COLO668 (cell line): Measurements from ENCODE around the gene MAPKAP1.

Source experiments
- DNase-seq: peaks from one replicate; lab custom pipeline; 2025; ENCODE audit not compliant: unreplicated experiment; lab: John Stamatoyannopoulos, UW

MAPKAP1 gene

GRCh38 chr9:125706651-125707471 lies at the start of gene MAPKAP1:
Gene MAPKAP1 (minus strand): TSS chr9:125707208. CDS start chr9:125672574, 34,634 bp downstream.
- peak; percentile 97 for DNase-seq

DNA sequence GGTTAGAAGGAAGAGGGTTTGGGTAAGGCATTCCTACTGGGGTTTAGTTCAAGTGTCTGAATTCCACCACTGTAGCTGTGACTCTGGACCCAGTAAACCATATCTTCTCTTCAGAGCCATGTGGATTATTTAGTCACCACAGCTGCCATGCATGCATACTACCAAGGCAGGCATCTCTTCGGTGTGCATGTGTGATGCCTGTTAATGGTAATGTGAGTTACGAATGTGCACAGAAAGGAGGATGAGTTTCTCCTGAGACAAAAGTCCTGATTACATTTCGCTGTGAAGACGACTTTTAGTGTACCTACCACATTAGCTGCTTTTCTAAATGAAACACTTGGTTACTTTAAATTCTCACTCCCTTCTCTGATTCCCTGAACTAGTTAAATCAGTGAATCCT lies 49.5 kb upstream of the MAPKAP1 start:
- DNase-seq: no peak

DNA sequence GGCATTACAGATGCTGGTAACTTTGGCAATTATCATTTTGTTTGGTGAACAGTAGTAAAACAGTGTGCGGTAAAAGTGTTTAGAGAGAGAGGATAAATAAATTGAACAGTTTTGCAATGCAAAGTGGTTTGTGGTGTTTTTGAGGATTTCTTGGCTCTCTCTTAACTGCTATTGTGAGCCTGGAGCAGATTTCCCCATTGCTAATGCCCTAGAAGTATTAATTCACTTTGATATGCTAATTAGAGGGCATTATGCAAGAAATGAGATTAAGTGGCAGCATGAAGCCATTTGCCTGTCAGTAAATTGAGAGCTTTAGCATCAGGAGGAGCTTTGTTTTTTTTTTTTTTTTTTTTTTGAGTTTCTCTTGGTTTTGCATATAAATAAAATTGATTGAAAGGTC lies 48.3 kb upstream of the MAPKAP1 start:
- no peak for DNase-seq

DNA sequence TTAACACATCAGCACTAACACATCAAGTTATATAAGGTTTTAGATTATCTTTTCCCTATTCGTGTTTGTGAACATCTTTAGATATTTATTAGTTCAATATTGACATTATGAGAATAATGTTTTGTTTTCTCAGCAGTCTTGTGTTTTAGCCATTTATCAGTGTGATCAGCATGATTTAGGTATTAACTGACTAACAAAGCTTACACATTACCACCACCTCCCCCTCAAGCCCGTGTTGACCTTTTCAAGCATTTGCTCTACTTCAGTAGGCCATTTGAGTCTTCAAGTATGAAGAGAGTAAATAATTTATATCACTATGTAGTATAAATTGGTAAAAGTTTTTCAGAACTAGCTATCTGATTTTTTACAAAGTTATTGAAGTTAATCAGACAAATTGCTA lies 47.1 kb upstream of the MAPKAP1 start:
- no peak for DNase-seq

- no peak for DNase-seq
These were observed 45.1 kb upstream of the MAPKAP1 start for GRCh38 chr9:125752070-125752628.

DNA sequence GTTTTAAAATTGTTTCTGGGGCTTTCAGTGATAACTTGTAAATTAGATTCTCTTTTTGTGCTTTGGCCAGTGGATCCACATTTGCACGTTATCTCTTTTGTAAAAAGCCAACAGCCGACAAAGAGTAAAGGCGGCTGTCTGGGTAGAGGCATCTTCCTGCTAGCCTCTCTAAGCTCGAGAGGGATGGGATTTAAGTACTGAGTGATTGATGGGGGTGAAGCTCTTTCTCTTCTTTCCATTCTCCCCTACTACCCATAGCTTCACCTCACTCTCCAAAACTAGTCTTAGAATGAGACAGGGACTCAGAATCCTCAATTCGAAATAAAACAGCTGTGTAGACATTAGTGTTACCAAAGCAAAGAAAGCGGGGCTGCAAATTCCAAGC lies 43.6 kb upstream of the MAPKAP1 start:
- no peak for DNase-seq

DNA sequence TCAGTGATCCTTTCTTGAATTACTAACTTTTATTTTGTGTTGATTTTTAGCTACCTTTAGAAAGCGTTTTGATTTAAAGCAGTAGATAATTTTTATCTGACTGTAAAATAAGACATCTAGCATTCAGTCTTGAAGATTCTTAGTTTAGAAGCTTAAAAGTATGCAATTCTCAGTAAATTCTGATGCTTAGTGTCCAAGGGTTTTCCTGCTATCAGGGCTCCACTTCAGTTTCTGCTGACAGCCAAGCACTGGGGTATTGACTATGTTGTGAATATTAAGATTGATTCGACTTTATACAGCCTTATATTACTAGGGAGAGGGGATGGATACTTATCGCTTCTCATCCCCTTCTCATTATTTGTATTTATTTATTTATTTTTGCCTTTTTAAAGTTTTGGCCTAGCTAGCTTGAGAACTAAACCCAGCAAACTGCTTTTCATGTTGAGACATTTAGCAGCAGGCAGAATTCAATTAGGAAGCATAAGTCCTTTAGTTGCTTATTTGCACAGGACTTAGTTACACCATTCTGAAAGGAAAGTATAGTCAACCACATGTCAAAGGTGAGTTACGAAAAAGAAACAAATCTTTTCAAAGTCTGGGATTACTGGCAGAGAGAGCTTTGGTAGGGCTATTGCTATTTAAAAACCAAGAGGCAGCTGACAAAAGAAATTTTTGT lies 43.1 kb upstream of the MAPKAP1 start:
- DNase-seq: no peak

GRCh38 chr9:125749287-125749935 lies 42.4 kb upstream of the MAPKAP1 start:
- DNase-seq: no peak

DNA sequence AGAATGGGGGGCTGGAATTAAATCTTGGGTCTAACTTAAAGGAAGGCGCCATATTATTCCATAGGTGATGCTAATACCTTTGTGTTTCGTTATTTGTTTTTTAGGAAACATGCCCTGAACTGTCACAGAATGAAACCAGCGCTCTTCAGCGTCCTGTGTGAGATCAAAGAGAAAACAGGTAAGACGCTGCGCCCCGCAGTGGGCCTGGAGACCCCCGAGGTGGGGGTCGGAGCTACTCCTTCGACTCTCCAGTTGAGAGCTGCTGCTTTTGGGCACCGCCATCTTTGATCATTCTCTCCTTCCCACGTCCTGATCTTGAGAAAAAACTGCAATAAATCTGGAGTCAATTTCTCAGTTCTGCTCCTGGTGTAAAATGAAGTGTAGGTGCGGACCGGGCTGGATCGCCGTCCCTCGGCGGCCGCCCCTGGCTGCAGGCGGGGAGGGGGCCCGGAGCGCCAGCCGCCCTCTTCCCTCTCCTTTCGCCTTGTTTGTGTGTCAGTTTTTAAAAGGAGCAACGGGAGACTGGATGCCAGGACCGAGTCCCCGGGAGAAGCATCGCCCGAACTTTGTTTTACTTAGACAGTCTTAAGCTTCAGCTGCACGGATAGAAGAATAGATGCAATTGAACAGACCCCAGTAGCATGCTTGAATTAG lies 41.6 kb upstream of the MAPKAP1 start:
- DNase-seq: peak; percentile 33

DNA sequence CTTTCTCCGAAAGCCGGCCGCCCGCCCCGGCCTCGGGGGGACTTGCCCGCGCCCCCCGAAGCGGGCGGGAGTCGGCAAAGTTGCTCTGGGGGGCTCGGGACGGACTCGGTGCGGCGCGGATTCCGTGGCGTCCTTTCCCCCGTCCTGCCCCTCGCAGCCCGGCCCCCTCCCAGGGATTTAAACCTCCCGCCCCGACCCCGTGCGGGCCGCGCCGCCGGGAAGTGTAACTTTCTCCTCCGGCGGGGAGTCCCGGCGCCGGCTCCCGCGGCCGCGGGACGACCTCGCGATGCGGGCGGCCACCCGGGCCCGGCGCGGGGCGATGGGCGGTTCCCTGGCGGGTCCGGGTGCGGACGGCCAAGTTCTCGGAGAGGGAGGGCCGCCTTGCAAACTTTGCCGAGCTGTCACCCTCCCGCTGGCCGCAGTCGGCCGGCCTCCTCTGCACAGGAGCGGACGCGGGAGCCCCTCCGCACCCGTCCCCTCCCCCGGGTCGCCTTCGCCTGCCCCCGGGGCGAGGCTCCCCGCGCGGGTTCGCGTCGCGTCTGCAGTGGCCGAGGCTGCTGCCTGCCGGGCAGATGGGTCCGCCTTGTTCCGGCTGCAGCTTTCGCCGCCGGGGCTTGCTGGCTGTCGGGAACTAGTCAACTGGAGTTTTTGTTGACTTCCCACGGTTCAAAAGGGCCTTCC lies 40.9 kb upstream of the MAPKAP1 start:
- DNase-seq: peak; percentile 59

DNA sequence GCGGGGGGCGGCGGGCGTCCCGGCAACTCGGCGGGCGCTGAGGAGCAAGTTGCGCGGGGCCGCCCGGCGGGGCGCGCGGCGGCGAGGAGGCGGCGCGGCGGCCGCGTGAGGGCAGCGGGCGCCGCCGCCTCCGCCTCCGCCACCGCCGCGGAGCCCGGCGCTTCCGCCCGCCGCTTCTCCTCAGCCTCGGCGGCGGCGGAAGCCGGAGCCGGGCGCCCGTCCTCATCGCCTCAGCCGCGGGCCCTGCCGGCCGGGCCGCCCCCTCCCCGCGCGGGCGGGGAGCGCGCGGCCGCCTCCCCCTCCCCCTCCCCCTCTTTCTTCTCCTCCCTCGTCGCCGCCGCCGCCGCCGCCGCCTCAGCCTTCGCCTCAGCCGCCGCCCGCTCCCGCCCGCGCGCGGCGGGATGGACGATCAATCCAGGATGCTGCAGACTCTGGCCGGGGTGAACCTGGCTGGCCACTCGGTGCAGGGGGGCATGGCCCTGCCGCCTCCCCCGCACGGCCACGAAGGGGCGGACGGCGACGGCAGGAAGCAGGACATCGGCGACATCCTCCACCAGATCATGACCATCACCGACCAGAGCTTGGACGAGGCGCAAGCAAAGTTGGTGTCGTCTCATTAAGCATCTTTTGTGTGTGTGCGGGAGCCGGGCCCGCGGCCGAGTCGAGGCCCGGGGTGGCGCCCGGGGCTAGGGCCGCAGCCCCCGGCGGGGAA lies 40.2 kb upstream of the MAPKAP1 start, which contains the start of gene PBX3:
Gene PBX3 (plus strand): TSS at position 321 of the 712 bp plus-strand sequence.
- DNase-seq: peak; percentile 77

GRCh38 chr9:125746774-125747052 lies 39.7 kb upstream of the MAPKAP1 start:
- DNase-seq: no peak

DNA sequence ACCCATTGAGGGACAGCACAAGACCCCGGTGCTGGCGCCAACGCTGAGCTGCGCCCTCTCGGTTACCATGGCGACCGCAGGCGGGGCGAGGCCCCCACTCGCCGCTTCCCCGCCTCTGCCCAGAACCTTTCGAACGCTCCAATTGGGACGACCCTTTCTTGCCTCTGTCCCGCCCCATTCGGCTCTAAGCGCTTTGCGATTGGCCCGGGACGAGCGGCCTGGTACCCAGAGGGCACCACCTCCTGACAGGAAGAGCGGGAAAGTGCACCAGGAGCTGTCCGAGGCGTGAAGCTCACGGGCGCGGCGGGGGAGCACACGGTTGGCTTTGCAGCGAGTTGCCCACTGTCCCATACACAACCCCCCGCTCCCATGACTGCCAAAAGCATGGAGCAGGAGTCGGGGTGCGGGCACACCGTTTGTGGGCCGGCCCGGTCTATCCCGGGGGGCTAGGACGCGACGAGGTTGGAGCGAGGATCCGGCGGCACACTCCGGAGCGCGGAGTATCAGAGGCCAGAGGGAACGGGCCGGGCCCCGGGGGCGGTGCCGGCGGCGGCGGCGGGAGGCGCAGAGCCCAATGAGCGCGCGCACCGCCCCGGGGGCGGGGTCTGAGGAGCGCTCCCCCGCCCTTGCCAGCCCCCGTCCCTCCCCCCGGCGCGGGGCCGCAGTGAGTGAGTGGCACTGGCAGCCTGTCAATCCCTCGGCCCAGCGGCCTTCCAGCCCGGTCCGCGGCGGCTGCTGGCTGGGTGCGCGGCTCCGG lies 39.2 kb upstream of the MAPKAP1 start:
- peak; percentile 98 for DNase-seq

DNA sequence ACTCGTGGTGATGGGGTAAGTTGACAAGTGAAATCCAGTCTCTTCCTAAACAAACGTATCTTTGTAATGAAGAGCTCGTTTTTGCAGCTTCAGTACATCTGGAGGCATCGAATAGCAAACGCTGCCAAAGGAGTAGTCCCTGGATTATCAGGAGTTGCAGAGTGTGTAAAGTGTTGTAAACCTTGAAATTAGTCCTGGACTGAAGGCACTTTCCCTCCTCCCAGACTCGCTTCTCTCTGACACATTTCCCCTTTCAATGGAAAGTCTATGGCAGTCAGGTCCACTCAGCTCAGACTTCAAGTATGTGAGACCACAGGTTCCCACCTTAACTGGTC lies 38.6 kb upstream of the MAPKAP1 start:
- no peak for DNase-seq

DNA sequence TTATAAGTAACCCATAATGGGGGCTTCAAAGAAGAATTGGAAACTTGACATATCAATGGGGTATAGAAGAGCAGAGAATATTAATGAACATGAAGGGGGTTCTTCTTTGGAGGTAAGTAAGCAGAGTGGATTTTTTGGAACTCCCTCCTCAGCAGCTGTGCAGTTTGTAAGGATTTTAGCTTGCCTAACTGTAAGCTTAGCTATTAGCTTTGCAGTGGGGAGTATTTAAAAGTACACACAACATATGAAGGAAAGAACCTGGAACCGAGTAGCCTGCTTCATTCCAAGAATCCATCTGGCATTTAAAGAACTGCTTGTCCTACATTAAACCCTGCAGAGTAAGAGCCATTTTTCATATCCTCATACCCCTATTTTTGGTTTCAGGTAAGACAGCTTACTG lies 38.0 kb upstream of the MAPKAP1 start:
- DNase-seq: no peak

GRCh38 chr9:125744616-125745015 lies 37.6 kb upstream of the MAPKAP1 start:
- no peak for DNase-seq

- no peak for DNase-seq
These were observed 36.8 kb upstream of the MAPKAP1 start for GRCh38 chr9:125743682-125744428.

DNA sequence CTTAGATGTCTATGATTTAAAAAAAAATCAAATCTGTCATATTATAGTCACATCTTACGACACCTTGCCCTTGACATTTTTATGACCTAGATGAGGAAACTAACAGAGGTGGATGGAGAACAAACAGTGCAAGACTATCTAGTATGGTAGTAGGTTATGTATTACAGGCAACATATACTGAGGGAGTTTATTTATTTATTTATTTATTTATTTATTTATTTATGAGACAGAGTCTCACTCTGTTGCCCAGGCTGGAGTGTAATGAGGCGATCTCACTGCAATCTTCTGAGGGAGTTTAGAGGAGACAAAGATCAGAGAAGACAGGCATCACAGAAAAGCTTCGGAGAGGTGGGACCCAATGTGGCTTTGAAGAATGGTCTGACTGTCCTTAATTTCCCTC lies 35.6 kb upstream of the MAPKAP1 start:
- no peak for DNase-seq

GRCh38 chr9:125739436-125739835 lies 32.4 kb upstream of the MAPKAP1 start:
- no peak for DNase-seq
